Measurements from ENCODE around the gene NLRP11. TPM values are rescaled to one million over a fixed set of nuclear protein-coding genes. Genes with fewer than 3 reads are reported as not detected.

Gene NLRP11
- total RNA-seq, 1 donor from 2014 or later: not detected

DNA sequence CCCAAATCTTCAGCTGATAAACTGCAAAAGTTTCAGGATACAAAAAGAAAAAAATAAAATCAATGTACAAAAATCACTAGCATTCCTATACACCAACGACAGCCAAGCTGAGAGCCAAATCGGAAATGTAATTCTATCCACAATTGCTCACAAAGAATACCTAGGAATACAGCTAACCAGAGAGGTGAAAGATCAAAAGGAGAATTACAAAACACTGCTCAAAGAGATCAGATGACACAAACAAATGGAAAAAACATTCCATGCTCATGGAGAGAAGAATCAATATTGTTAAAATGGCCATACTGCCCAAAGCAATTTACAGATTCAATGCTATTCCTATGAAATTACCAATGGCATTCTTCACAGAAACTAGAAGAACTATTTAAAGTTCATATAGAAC lies 29.5 kb downstream of the NLRP11 start:
- Mint-ChIP-seq H3K27me3 (ENCODE audit: unreplicated experiment) (peaks cover 7% of the 10 kb centered on the region), H3K27ac (ENCODE audit: unreplicated experiment) (no peak overlapping the region), H3K4me1 (ENCODE audit: unreplicated experiment) (no peaks in the 10 kb centered on the region), H3K9me3 (ENCODE audit: unreplicated experiment) (peaks cover 44% of the 10 kb centered on the region), H3K4me3 (ENCODE audit: unreplicated experiment) (no peak overlapping the region), H3K36me3 (ENCODE audit: low read depth, unreplicated experiment) (peaks cover 23% of the 10 kb centered on the region)
- no peak for DNase-seq (ENCODE audit: low spot score)
- TF ChIP-seq, protein P1, sequence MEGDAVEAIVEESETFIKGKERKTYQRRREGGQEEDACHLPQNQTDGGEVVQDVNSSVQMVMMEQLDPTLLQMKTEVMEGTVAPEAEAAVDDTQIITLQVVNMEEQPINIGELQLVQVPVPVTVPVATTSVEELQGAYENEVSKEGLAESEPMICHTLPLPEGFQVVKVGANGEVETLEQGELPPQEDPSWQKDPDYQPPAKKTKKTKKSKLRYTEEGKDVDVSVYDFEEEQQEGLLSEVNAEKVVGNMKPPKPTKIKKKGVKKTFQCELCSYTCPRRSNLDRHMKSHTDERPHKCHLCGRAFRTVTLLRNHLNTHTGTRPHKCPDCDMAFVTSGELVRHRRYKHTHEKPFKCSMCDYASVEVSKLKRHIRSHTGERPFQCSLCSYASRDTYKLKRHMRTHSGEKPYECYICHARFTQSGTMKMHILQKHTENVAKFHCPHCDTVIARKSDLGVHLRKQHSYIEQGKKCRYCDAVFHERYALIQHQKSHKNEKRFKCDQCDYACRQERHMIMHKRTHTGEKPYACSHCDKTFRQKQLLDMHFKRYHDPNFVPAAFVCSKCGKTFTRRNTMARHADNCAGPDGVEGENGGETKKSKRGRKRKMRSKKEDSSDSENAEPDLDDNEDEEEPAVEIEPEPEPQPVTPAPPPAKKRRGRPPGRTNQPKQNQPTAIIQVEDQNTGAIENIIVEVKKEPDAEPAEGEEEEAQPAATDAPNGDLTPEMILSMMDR (IDR thresholded peaks at IDR 0.05; ENCODE audit: unreplicated experiment): no peak

DNA sequence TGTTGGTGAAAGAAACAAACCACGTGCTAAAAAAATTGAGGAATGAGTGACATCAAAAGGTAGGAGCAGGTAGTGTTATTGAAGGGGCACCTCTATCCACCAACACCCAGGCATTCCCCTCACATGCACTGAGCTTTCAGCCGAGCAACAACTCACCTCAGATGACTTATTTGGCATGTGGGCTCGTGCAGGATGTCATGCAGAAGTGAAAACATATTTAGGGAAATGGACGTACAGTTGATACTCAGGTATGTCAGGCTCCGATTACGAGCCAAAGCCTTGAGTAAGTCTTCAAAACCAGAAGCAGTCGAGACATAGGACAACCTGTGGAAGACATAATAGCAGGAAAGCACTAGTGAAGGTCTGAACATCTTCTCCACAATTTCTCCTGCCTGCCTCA lies 30.4 kb downstream of the NLRP11 start:
- H3K27ac Mint-ChIP-seq (ENCODE audit: unreplicated experiment): no peak overlapping the region
- H3K27me3 Mint-ChIP-seq (ENCODE audit: unreplicated experiment): peaks cover 7% of the 10 kb centered on the region
- DNase-seq (ENCODE audit: low spot score): no peak
- no peaks in the 10 kb centered on the region for H3K4me1 Mint-ChIP-seq (ENCODE audit: unreplicated experiment)
- peaks cover 24% of the 10 kb centered on the region for H3K36me3 Mint-ChIP-seq (ENCODE audit: low read depth, unreplicated experiment)
- TF ChIP-seq, protein P1 (IDR thresholded peaks at IDR 0.05; ENCODE audit: unreplicated experiment): no peak
- peaks cover 47% of the 10 kb centered on the region for H3K9me3 Mint-ChIP-seq (ENCODE audit: unreplicated experiment)
- no peak overlapping the region for H3K4me3 Mint-ChIP-seq (ENCODE audit: unreplicated experiment)

GRCh38 chr19:55795021-55795420 lies 36.8 kb downstream of the NLRP11 start:
- Mint-ChIP-seq H3K4me3 (ENCODE audit: unreplicated experiment) (no peak overlapping the region), H3K27ac (ENCODE audit: unreplicated experiment) (no peak overlapping the region), H3K36me3 (ENCODE audit: low read depth, unreplicated experiment) (peaks cover 17% of the 10 kb centered on the region), H3K4me1 (ENCODE audit: unreplicated experiment) (no peaks in the 10 kb centered on the region), H3K27me3 (ENCODE audit: unreplicated experiment) (peaks cover 6% of the 10 kb centered on the region), H3K9me3 (ENCODE audit: unreplicated experiment) (peaks cover 43% of the 10 kb centered on the region)
- DNase-seq (ENCODE audit: low spot score): no peak
- TF ChIP-seq, protein P1 (IDR thresholded peaks at IDR 0.05; ENCODE audit: unreplicated experiment): no peak

GRCh38 chr19:55781112-55781511 lies 50.7 kb downstream of the NLRP11 start:
- no peak for DNase-seq (ENCODE audit: low spot score)
- Mint-ChIP-seq H3K4me3 (ENCODE audit: unreplicated experiment) (no peak overlapping the region), H3K27ac (ENCODE audit: unreplicated experiment) (no peak overlapping the region), H3K9me3 (ENCODE audit: unreplicated experiment) (peaks cover 42% of the 10 kb centered on the region), H3K36me3 (ENCODE audit: low read depth, unreplicated experiment) (no peaks in the 10 kb centered on the region), H3K27me3 (ENCODE audit: unreplicated experiment) (peaks cover 3% of the 10 kb centered on the region), H3K4me1 (ENCODE audit: unreplicated experiment) (no peaks in the 10 kb centered on the region)
- TF ChIP-seq, protein P1 (IDR thresholded peaks at IDR 0.05; ENCODE audit: unreplicated experiment): no peak

- no peaks in the 10 kb centered on the region for H3K36me3 Mint-ChIP-seq (ENCODE audit: low read depth, unreplicated experiment)
- peaks cover 40% of the 10 kb centered on the region for H3K9me3 Mint-ChIP-seq (ENCODE audit: unreplicated experiment)
- no peak for DNase-seq (ENCODE audit: low spot score)
- H3K4me3 Mint-ChIP-seq (ENCODE audit: unreplicated experiment): peak overlapping the region; percentile 23
- TF ChIP-seq, protein P1 (IDR thresholded peaks at IDR 0.05; ENCODE audit: unreplicated experiment): no peak
- peaks cover 5% of the 10 kb centered on the region for H3K27me3 Mint-ChIP-seq (ENCODE audit: unreplicated experiment)
- H3K27ac Mint-ChIP-seq (ENCODE audit: unreplicated experiment): no peak overlapping the region
- no peaks in the 10 kb centered on the region for H3K4me1 Mint-ChIP-seq (ENCODE audit: unreplicated experiment)
These were observed 53.5 kb downstream of the NLRP11 start for GRCh38 chr19:55778331-55778730.
